GM12878 (cell line): ENCODE data around the gene TMEM252. TPM values are rescaled to one million over a fixed set of nuclear protein-coding genes. Genes with fewer than 3 reads are reported as not detected.

Experiments used
- ATAC-seq: fragments of 200-7000 bp; cut with Tn5 transposase; 3 replicates; pipeline ENCODE4 v1.9.1; 2020; ENCODE audit warnings: mild to moderate bottlenecking, moderate library complexity
- BruUV-seq: library from RNA; stranded (reverse); fragments of 400-500 nt; replicated peaks from 2 replicates; lab custom pipeline; 2021; lab: Mats Ljungman, UMichigan
- CTCF ChIA-PET: fragments of 300-600 bp; sonication (Branson Sonifier 250); formaldehyde crosslinking; extraction: SDS; loops from one replicate; lab custom pipeline; 2021; ENCODE audit warnings: inconsistent platforms; lab: Yijun Ruan, JAX
- POLR2A ChIA-PET: fragments of 350-600 bp; formaldehyde crosslinking; extraction: SDS; loops from one replicate; lab custom pipeline; 2021; ENCODE audit warnings: inconsistent platforms; lab: Charles Lee
- RAD21 ChIA-PET: fragments of 300-600 bp; sonication (Branson Sonifier 250); formaldehyde crosslinking; loops from one replicate; lab custom pipeline; 2023; ENCODE audit warnings: antibody characterized with exemption; ENCODE audit not compliant: unreplicated experiment; lab: Charles Lee
- SMC1A ChIA-PET: fragments of 300-600 bp; sonication (Branson Sonifier 250); formaldehyde crosslinking; loops from one replicate; lab custom pipeline; 2023; ENCODE audit not compliant: unreplicated experiment, uncharacterized antibody; lab: Charles Lee
- DNase-seq: peaks from one replicate; pipeline ENCODE4 v3.0.0-alpha.2; 2011; ENCODE audit warnings: low read depth, low spot score
- FAIRE-seq: peaks from 3 replicates; lab custom pipeline; 2011; peaks lifted over from hg19 to GRCh38; lab: Jason Lieb, UNC
- H2AFZ ChIP-seq: 2 replicates; pipeline ENCODE4 v1.6.0; 2011; ENCODE audit warnings: low read depth, low read length, control low read depth; ENCODE audit not compliant: control insufficient read depth
- H3K27ac ChIP-seq: 2 replicates; pipeline ENCODE4 v1.5.1; 2011; ENCODE audit warnings: control low read depth; ENCODE audit not compliant: control insufficient read depth, insufficient read depth
- H3K27me3 ChIP-seq, 2 experiments: replicated peaks in 1 of 2; 2 replicates each; pipeline versions ENCODE4 v1.6.0 to v1.6.1; 2011; ENCODE audit warnings: low read length in 1 of 2; ENCODE audit not compliant: control insufficient read depth in 2 of 2, insufficient read depth in 2 of 2
- H3K36me3 ChIP-seq, 2 experiments: 2 replicates each; pipeline ENCODE4 v1.5.1; 2011; ENCODE audit warnings: low read length in 1 of 2; ENCODE audit not compliant: control insufficient read depth in 2 of 2, insufficient read depth in 2 of 2
- H3K4me1 ChIP-seq: 2 replicates; pipeline ENCODE4 v1.6.1; 2011; ENCODE audit warnings: mild to moderate bottlenecking, low read length, moderate library complexity, mixed read lengths; ENCODE audit not compliant: control insufficient read depth, insufficient read depth
- H3K4me2 ChIP-seq: 2 replicates; pipeline ENCODE4 v1.6.0; 2011; ENCODE audit warnings: control low read depth; ENCODE audit not compliant: control insufficient read depth, insufficient read depth
- H3K4me3 ChIP-seq: fragments of 200-600 bp; sonication (generic); 2 replicates; pipeline ENCODE4 v1.5.1; 2016
- H3K79me2 ChIP-seq: 2 replicates; pipeline ENCODE4 v1.6.0; 2011; ENCODE audit warnings: low read length; ENCODE audit not compliant: control insufficient read depth, insufficient read depth
- H3K9ac ChIP-seq: 2 replicates; pipeline ENCODE4 v1.8.0; 2011; ENCODE audit warnings: low read length, control low read depth, mixed read lengths; ENCODE audit not compliant: control insufficient read depth, insufficient read depth
- H3K9me3 ChIP-seq: replicated peaks from 3 replicates; pipeline ENCODE4 v1.5.1; 2011; ENCODE audit warnings: mild to moderate bottlenecking, low read length; ENCODE audit not compliant: control insufficient read depth, insufficient read depth
- H4K20me1 ChIP-seq: 2 replicates; pipeline ENCODE4 v1.6.0; 2011; ENCODE audit not compliant: control insufficient read depth, insufficient read depth
- BMI1 ChIP-seq: fragments of 450-650 bp; IDR thresholded peaks from 2 replicates; pipeline ENCODE4 v1.6.1; 2016; ENCODE audit warnings: mild to moderate bottlenecking, moderate library complexity, borderline replicate concordance
- CEBPZ ChIP-seq: fragments of 150-350 bp; IDR thresholded peaks from 2 replicates; pipeline ENCODE4 v1.6.1; 2016; ENCODE audit warnings: low read depth, low read length
- DPF2 ChIP-seq: fragments of 450-650 bp; IDR thresholded peaks from 2 replicates; pipeline ENCODE4 v1.6.1; 2017; ENCODE audit warnings: mild to moderate bottlenecking
- KDM1A ChIP-seq: fragments of 200-600 bp; sonication (generic); IDR thresholded peaks from 2 replicates; pipeline ENCODE4 v1.6.1; 2016; ENCODE audit warnings: borderline replicate concordance
- KLF5 ChIP-seq: fragments of 450-650 bp; IDR thresholded peaks from 2 replicates; pipeline ENCODE4 v1.6.1; 2014; ENCODE audit warnings: mild to moderate bottlenecking; ENCODE audit not compliant: partially characterized antibody
- MLLT1 ChIP-seq: fragments of 450-650 bp; IDR thresholded peaks from 2 replicates; pipeline ENCODE4 v1.6.1; 2016; ENCODE audit warnings: mild to moderate bottlenecking
- MXI1 ChIP-seq: fragments of 150-350 bp; IDR thresholded peaks from 2 replicates; pipeline ENCODE4 v1.6.1; 2011; ENCODE audit warnings: low read depth, mild to moderate bottlenecking, inconsistent platforms, low read length, improper control_type of control experiment
- NFXL1 ChIP-seq: fragments of 450-650 bp; IDR thresholded peaks from 2 replicates; pipeline ENCODE4 v1.6.1; 2017; ENCODE audit warnings: antibody characterized with exemption, mild to moderate bottlenecking, borderline replicate concordance
- NFYA ChIP-seq: IDR thresholded peaks from 2 replicates; pipeline ENCODE4 v1.6.1; 2011; ENCODE audit warnings: low read depth, mild to moderate bottlenecking, low read length, improper control_type of control experiment, borderline replicate concordance
- NR2C2 ChIP-seq: IDR thresholded peaks from 2 replicates; pipeline ENCODE4 v1.6.1; 2011; ENCODE audit warnings: borderline replicate concordance, low read depth; ENCODE audit not compliant: control insufficient read depth, insufficient read length
- RAD21 ChIP-seq: IDR thresholded peaks from 2 replicates; pipeline ENCODE4 v1.6.1; 2011; ENCODE audit warnings: mild to moderate bottlenecking, low read depth, low read length, moderate library complexity; ENCODE audit not compliant: insufficient read depth
- SIX5 ChIP-seq: IDR thresholded peaks from 2 replicates; pipeline ENCODE4 v1.6.1; 2011; ENCODE audit warnings: mild to moderate bottlenecking, low read depth, low read length, moderate library complexity; ENCODE audit not compliant: severe bottlenecking
- SMAD5 ChIP-seq: IDR thresholded peaks from 2 replicates; pipeline ENCODE4 v1.6.1; 2016; ENCODE audit warnings: antibody characterized with exemption, low read depth
- SMARCA5 ChIP-seq: fragments of 450-650 bp; IDR thresholded peaks from 2 replicates; pipeline ENCODE4 v1.6.1; 2017; ENCODE audit warnings: mild to moderate bottlenecking
- WGBS: methylation state at CpG from one replicate; pipeline ENCODE4 v1.1.6; 2016; ENCODE audit warnings: low lambda C conversion rate; ENCODE audit not compliant: insufficient replicate concordance, insufficient coverage; ENCODE audit errors: missing lambda C conversion rate; 5-methylcytosine and 5-hydroxymethylcytosine counted together
- in situ Hi-C: fragments of 300-500 bp; cut with MboI; formaldehyde crosslinking; loops from 9 replicates; pipeline ENCODE4 v1.14.3; 2018; ENCODE audit warnings: mixed read lengths
- intact Hi-C: fragments of 100-400 bp; cut with micrococcal nuclease; formaldehyde crosslinking; loops from one replicate; pipeline ENCODE4 v1.14.2; 2022; ENCODE audit not compliant: unreplicated experiment
- polyA plus RNA-seq, 11 experiments: library from polyadenylated mRNA; depleted of rRNA in 4 of 11; unstranded in 6 of 11; stranded (reverse) in 5 of 11; fragments of >200 nt; fragmentation: Nextera tagmentation in 4 of 11; fragmentation: Illumina TruSeq in 1 of 11; extraction: Ambion mirVana in 4 of 11; extraction: Trizol in 1 of 11; gene quantifications; 1 replicate in 1 of 11; 2 replicates in 10 of 11; pipeline versions ENCODE4 v1.2.1 to v1.2.3, GENCODE V29; 2011 to 2016; ENCODE audit warnings: inconsistent platforms in 2 of 11, missing spikeins in 2 of 11, low read depth in 1 of 11
- total RNA-seq, 4 experiments: library from RNA; depleted of rRNA in 3 of 4; stranded (reverse); fragments of >200 nt in 3 of 4; fragmentation: Illumina TruSeq in 1 of 4; extraction: Trizol in 1 of 4; gene quantifications; 2 replicates each; pipeline versions ENCODE4 v1.2.1 to v1.2.3, GENCODE V29; 2013 to 2021

TMEM252 gene
- total and polyA plus RNA-seq, 10 of the 15 experiments (the other 5 are each of a cell fraction or from before 2014, with no cell fraction given) = not detected

GRCh38 chr9:68523367-68523936, 17.2 kb downstream of the TMEM252 start:
- H3K4me3 ChIP-seq = no peak overlapping the region

More at GRCh38 chr9:68523367-68523936, 17.2 kb downstream of the TMEM252 start:
- no TSS peak for BruUV-seq
- Histone ChIP-seq H3K9me3 (no peaks in the 10 kb centered on the region), H3K4me1 (no peaks in the 10 kb centered on the region), H2AFZ (no peak overlapping the region), H3K27ac (no peak overlapping the region), H3K9ac (no peak overlapping the region)
- DNase-seq (no peak), ATAC-seq (no peak), FAIRE-seq (no peak)
- POLR2A ChIA-PET = no interaction called here
- SMC1A ChIA-PET = no interaction called here
- TF ChIP-seq SMAD5 (no peak), NFYA (no peak), NR2C2 (no peak), MXI1 (no peak), KDM1A (no peak), SMARCA5 (no peak), CEBPZ (no peak), SIX5 (no peak), RAD21 (no peak), KLF5 (no peak), NFXL1 (no peak), MLLT1 (no peak), DPF2 (no peak), BMI1 (no peak)
- TF ChIP-seq, all 136 proteins: peak for 0
- intact Hi-C loops = no loop called here
- CTCF ChIA-PET = no interaction called here
- Histone ChIP-seq H3K27me3 (no peaks in the 10 kb centered on the region), H3K79me2 (no peaks in the 10 kb centered on the region), H3K4me2 (no peak overlapping the region), H4K20me1 (no peaks in the 10 kb centered on the region), H3K36me3 (no peaks in the 10 kb centered on the region)
- RAD21 ChIA-PET = no interaction called here
- in situ Hi-C loops = no loop called here
- WGBS = 64% methylated on average over 4 of the region's 4 CpGs
